Immature natural killer cell (primary cell): ENCODE results near the gene MEG3. TPM values are rescaled to one million over a fixed set of nuclear protein-coding genes. Genes with fewer than 3 reads are reported as not detected.

Experiments used
- DNase-seq, 3 donors: peaks; one replicate each; pipeline ENCODE4 v3.0.0; 2022; ENCODE audit warnings: mixed read lengths in 1 of 3
- H3K27ac Mint-ChIP-seq, 6 donors: one replicate each; pipeline ENCODE4 v1.8.0; 2020; ENCODE audit warnings: mixed read lengths in 6 of 6, mild to moderate bottlenecking in 5 of 6, inconsistent platforms in 4 of 6, moderate library complexity in 3 of 6
- H3K27me3 Mint-ChIP-seq, 3 donors: one replicate each; pipeline ENCODE4 v1.8.0; 2020 to 2021; ENCODE audit warnings: low read depth in 3 of 3, mild to moderate bottlenecking in 3 of 3, mixed read lengths in 3 of 3, moderate library complexity in 3 of 3, inconsistent platforms in 1 of 3
- H3K36me3 Mint-ChIP-seq, 3 donors: one replicate each; pipeline ENCODE4 v1.8.0; 2020; ENCODE audit warnings: mixed read lengths in 3 of 3, inconsistent platforms in 2 of 3, mild to moderate bottlenecking in 2 of 3
- H3K4me1 Mint-ChIP-seq, 2 donors: one replicate each; pipeline ENCODE4 v1.8.0; 2020; ENCODE audit warnings: inconsistent platforms in 2 of 2, mild to moderate bottlenecking in 2 of 2, mixed read lengths in 2 of 2, moderate library complexity in 1 of 2
- H3K4me3 Mint-ChIP-seq, 5 donors: one replicate each; pipeline ENCODE4 v1.8.0; 2020; ENCODE audit warnings: mild to moderate bottlenecking in 5 of 5, mixed read lengths in 5 of 5, inconsistent platforms in 3 of 5, moderate library complexity in 3 of 5
- H3K9me3 Mint-ChIP-seq, 6 donors: one replicate each; pipeline ENCODE4 v1.8.0; 2020; ENCODE audit warnings: mild to moderate bottlenecking in 6 of 6, mixed read lengths in 6 of 6, inconsistent platforms in 4 of 6, moderate library complexity in 3 of 6
- polyA plus RNA-seq, 3 donors: library from polyadenylated mRNA; unstranded; fragments of 300-500 nt; fragmentation: Illumina TruSeq; gene quantifications; one replicate each; pipeline ENCODE4 v1.2.3, GENCODE V29; 2021

Gene MEG3
- polyA plus RNA-seq, 3 donors from 2014 or later: not detected

GRCh38 chr14:100836941-100837804 lies 11.3 kb downstream of the MEG3 start:
- Mint-ChIP-seq H3K9me3 (no peaks in the 10 kb centered on the region), H3K4me3 (no peak overlapping the region), H3K4me1 (no peaks in the 10 kb centered on the region), H3K36me3 (no peaks in the 10 kb centered on the region), H3K27ac (no peak overlapping the region), H3K27me3 (peaks cover 0 to 4% (median 0%) of the 10 kb centered on the region in 3 donors)
- DNase-seq: no peak

GRCh38 chr14:100837805-100838350 lies 12.0 kb downstream of the MEG3 start:
- no peak for DNase-seq
- H3K4me1 Mint-ChIP-seq: no peaks in the 10 kb centered on the region
- no peaks in the 10 kb centered on the region for H3K9me3 Mint-ChIP-seq
- H3K27me3 Mint-ChIP-seq: peaks cover 0 to 4% (median 0%) of the 10 kb centered on the region in 3 donors
- no peaks in the 10 kb centered on the region for H3K36me3 Mint-ChIP-seq
- H3K4me3 Mint-ChIP-seq: no peak overlapping the region
- no peak overlapping the region for H3K27ac Mint-ChIP-seq

GRCh38 chr14:100838493-100839314 lies 12.8 kb downstream of the MEG3 start:
- DNase-seq: no peak
- peaks cover 0 to 4% (median 0%) of the 10 kb centered on the region in 3 donors for H3K27me3 Mint-ChIP-seq
- H3K9me3 Mint-ChIP-seq: no peaks in the 10 kb centered on the region
- H3K4me1 Mint-ChIP-seq: no peaks in the 10 kb centered on the region
- H3K4me3 Mint-ChIP-seq: no peak overlapping the region
- no peaks in the 10 kb centered on the region for H3K36me3 Mint-ChIP-seq
- no peak overlapping the region for H3K27ac Mint-ChIP-seq

- Mint-ChIP-seq H3K27ac (no peak overlapping the region), H3K9me3 (no peaks in the 10 kb centered on the region), H3K4me1 (no peaks in the 10 kb centered on the region)
These were observed 13.3 kb downstream of the MEG3 start for GRCh38 chr14:100839315-100839585.

GRCh38 chr14:100839681-100840111 lies 13.8 kb downstream of the MEG3 start:
- Mint-ChIP-seq H3K4me1 (no peaks in the 10 kb centered on the region), H3K9me3 (no peaks in the 10 kb centered on the region), H3K4me3 (no peak overlapping the region), H3K27me3 (peaks cover 0 to 6% (median 0%) of the 10 kb centered on the region in 3 donors), H3K36me3 (no peaks in the 10 kb centered on the region), H3K27ac (no peak overlapping the region)
- DNase-seq: no peak

More at GRCh38 chr14:100839315-100839585, 13.3 kb downstream of the MEG3 start:
- H3K36me3 Mint-ChIP-seq: no peaks in the 10 kb centered on the region
- H3K4me3 Mint-ChIP-seq: no peak overlapping the region
- peaks cover 0 to 6% (median 0%) of the 10 kb centered on the region in 3 donors for H3K27me3 Mint-ChIP-seq
- DNase-seq: no peak

- Mint-ChIP-seq H3K4me3 (no peak overlapping the region), H3K9me3 (no peaks in the 10 kb centered on the region), H3K27me3 (peaks cover 0 to 6% (median 0%) of the 10 kb centered on the region in 3 donors), H3K27ac (no peak overlapping the region), H3K4me1 (no peaks in the 10 kb centered on the region), H3K36me3 (no peaks in the 10 kb centered on the region)
- DNase-seq: no peak
These were observed 14.6 kb downstream of the MEG3 start for GRCh38 chr14:100840286-100841065.

- Mint-ChIP-seq H3K4me1 (no peaks in the 10 kb centered on the region), H3K27me3 (peaks cover 0 to 4% (median 0%) of the 10 kb centered on the region in 3 donors), H3K9me3 (no peaks in the 10 kb centered on the region), H3K27ac (no peak overlapping the region), H3K36me3 (no peaks in the 10 kb centered on the region), H3K4me3 (no peak overlapping the region)
- DNase-seq: no peak
These were observed 15.3 kb downstream of the MEG3 start for GRCh38 chr14:100841066-100841760.

- Mint-ChIP-seq H3K36me3 (no peaks in the 10 kb centered on the region), H3K4me1 (no peaks in the 10 kb centered on the region), H3K9me3 (no peaks in the 10 kb centered on the region), H3K27me3 (peaks cover 0 to 4% (median 0%) of the 10 kb centered on the region in 3 donors), H3K27ac (no peak overlapping the region), H3K4me3 (no peak overlapping the region)
- DNase-seq: no peak
These were observed 16.0 kb downstream of the MEG3 start for GRCh38 chr14:100841761-100842403.

- no peaks in the 10 kb centered on the region for H3K36me3 Mint-ChIP-seq
These were observed 16.9 kb downstream of the MEG3 start for GRCh38 chr14:100842799-100843198.

GRCh38 chr14:100844082-100844408 lies 18.1 kb downstream of the MEG3 start:
- Mint-ChIP-seq H3K4me3 (no peak overlapping the region), H3K9me3 (no peaks in the 10 kb centered on the region), H3K36me3 (no peaks in the 10 kb centered on the region), H3K27ac (no peak overlapping the region), H3K27me3 (peaks cover 0 to 2% (median 0%) of the 10 kb centered on the region in 3 donors), H3K4me1 (no peaks in the 10 kb centered on the region)
- no peak for DNase-seq

More at GRCh38 chr14:100842799-100843198, 16.9 kb downstream of the MEG3 start:
- Mint-ChIP-seq H3K27me3 (peaks cover 0 to 2% (median 0%) of the 10 kb centered on the region in 3 donors), H3K9me3 (no peaks in the 10 kb centered on the region), H3K4me3 (no peak overlapping the region), H3K4me1 (no peaks in the 10 kb centered on the region), H3K27ac (no peak overlapping the region)
- DNase-seq: no peak

GRCh38 chr14:100844421-100844820 lies 18.5 kb downstream of the MEG3 start:
- H3K27ac Mint-ChIP-seq: no peak overlapping the region
- no peaks in the 10 kb centered on the region for H3K4me1 Mint-ChIP-seq
- H3K27me3 Mint-ChIP-seq: peaks cover 0 to 2% (median 0%) of the 10 kb centered on the region in 3 donors
- H3K9me3 Mint-ChIP-seq: no peaks in the 10 kb centered on the region
- no peak overlapping the region for H3K4me3 Mint-ChIP-seq
- no peaks in the 10 kb centered on the region for H3K36me3 Mint-ChIP-seq
- no peak for DNase-seq

- Mint-ChIP-seq H3K27me3 (peaks cover 0 to 2% (median 0%) of the 10 kb centered on the region in 3 donors), H3K9me3 (no peaks in the 10 kb centered on the region), H3K36me3 (no peaks in the 10 kb centered on the region), H3K4me1 (no peaks in the 10 kb centered on the region), H3K27ac (no peak overlapping the region), H3K4me3 (no peak overlapping the region)
- no peak for DNase-seq
These were observed 18.9 kb downstream of the MEG3 start for GRCh38 chr14:100844846-100845245.

- Mint-ChIP-seq H3K27ac (no peak overlapping the region), H3K27me3 (peaks cover 0 to 2% (median 0%) of the 10 kb centered on the region in 3 donors), H3K4me3 (no peak overlapping the region), H3K9me3 (no peaks in the 10 kb centered on the region), H3K36me3 (no peaks in the 10 kb centered on the region), H3K4me1 (no peaks in the 10 kb centered on the region)
- no peak for DNase-seq
These were observed 19.4 kb downstream of the MEG3 start for GRCh38 chr14:100845341-100845740.
